Fibroblast of skin of right biceps (primary cell): ENCODE data around the gene FGFRL1.

ENCODE experiments used
- DNase-seq: peaks from one replicate; pipeline ENCODE4 v3.0.0-alpha.2; 2013

Gene FGFRL1

GRCh38 chr4:1024882-1025545 is 13.6 kb downstream of the FGFRL1 start:
- DNase-seq: no peak

- no peak for DNase-seq
Observed at GRCh38 chr4:1026115-1026514, 14.7 kb downstream of the FGFRL1 start.

- no peak for DNase-seq
Observed at GRCh38 chr4:1027219-1027914, 15.9 kb downstream of the FGFRL1 start.

GRCh38 chr4:1027915-1028238 is 16.5 kb downstream of the FGFRL1 start:
- DNase-seq: no peak

- DNase-seq: no peak
Observed at GRCh38 chr4:1028574-1029220, 17.3 kb downstream of the FGFRL1 start.

- DNase-seq: no peak
Observed at GRCh38 chr4:1029529-1029928, 18.1 kb downstream of the FGFRL1 start.

GRCh38 chr4:1030031-1030430 is 18.6 kb downstream of the FGFRL1 start:
- DNase-seq: no peak

- DNase-seq: no peak
Observed at GRCh38 chr4:1030559-1030958, 19.1 kb downstream of the FGFRL1 start.

GRCh38 chr4:1031346-1031745 is 19.9 kb downstream of the FGFRL1 start:
- no peak for DNase-seq

- no peak for DNase-seq
Observed at GRCh38 chr4:1031956-1032795, 20.8 kb downstream of the FGFRL1 start.

- DNase-seq: no peak
Observed at GRCh38 chr4:1032861-1033260, 21.4 kb downstream of the FGFRL1 start.

- peak; percentile 57 for DNase-seq
Observed at GRCh38 chr4:1033840-1034551, 22.6 kb downstream of the FGFRL1 start.

GRCh38 chr4:1035510-1035909 is 24.1 kb downstream of the FGFRL1 start:
- DNase-seq: no peak

GRCh38 chr4:1036095-1036494 is 24.7 kb downstream of the FGFRL1 start:
- no peak for DNase-seq

- DNase-seq: no peak
Observed at GRCh38 chr4:1036976-1037810, 25.8 kb downstream of the FGFRL1 start.

- DNase-seq: no peak
Observed at GRCh38 chr4:1038948-1039492, 27.6 kb downstream of the FGFRL1 start.

GRCh38 chr4:1039493-1040343 is 28.3 kb downstream of the FGFRL1 start:
- peak; percentile 61 for DNase-seq

GRCh38 chr4:1040344-1041146 is 29.1 kb downstream of the FGFRL1 start:
- DNase-seq: no peak

GRCh38 chr4:1041147-1041935 is 29.9 kb downstream of the FGFRL1 start:
- peak; percentile 72 for DNase-seq
